HG03520 (cell line): Measurements from ENCODE around the gene PSMC3.

Experiments
- ATAC-seq: cut with Tn5 transposase; IDR thresholded peaks from one replicate; pipeline ENCODE4 v1.9.1; 2021; ENCODE audit warnings: mild to moderate bottlenecking, moderate library complexity; ENCODE audit not compliant: unreplicated experiment

PSMC3 gene

GRCh38 chr11:47443028-47443700 is 16.9 kb upstream of the PSMC3 start:
- ATAC-seq = no peak

GRCh38 chr11:47442514-47442913 is 16.3 kb upstream of the PSMC3 start:
- ATAC-seq = no peak

GRCh38 chr11:47441421-47441820 is 15.2 kb upstream of the PSMC3 start:
- ATAC-seq = no peak

- ATAC-seq = no peak
These were observed 13.8 kb upstream of the PSMC3 start for GRCh38 chr11:47440054-47440476.

- ATAC-seq = no peak
These were observed 12.5 kb upstream of the PSMC3 start for GRCh38 chr11:47438721-47439120.

GRCh38 chr11:47437746-47438418 is 11.6 kb upstream of the PSMC3 start:
- ATAC-seq = no peak

- no peak for ATAC-seq
These were observed 11.0 kb upstream of the PSMC3 start for GRCh38 chr11:47437218-47437745.

GRCh38 chr11:47436726-47437125 is 10.5 kb upstream of the PSMC3 start:
- ATAC-seq = no peak

- ATAC-seq = no peak
These were observed 9.4 kb upstream of the PSMC3 start for GRCh38 chr11:47435687-47436086.

GRCh38 chr11:47434011-47434786 is 8.0 kb upstream of the PSMC3 start:
- no peak for ATAC-seq

GRCh38 chr11:47433157-47433556 is 6.9 kb upstream of the PSMC3 start:
- ATAC-seq = no peak

- no peak for ATAC-seq
These were observed 5.3 kb upstream of the PSMC3 start for GRCh38 chr11:47431356-47432083.

- ATAC-seq = no peak
These were observed 4.3 kb upstream of the PSMC3 start for GRCh38 chr11:47430524-47430923.

GRCh38 chr11:47425611-47426010 is 628 bp downstream of the PSMC3 start:
- ATAC-seq = no peak

- ATAC-seq = no peak
These were observed 7.6 kb downstream of the PSMC3 start for GRCh38 chr11:47418454-47419259.

GRCh38 chr11:47417712-47418111 is 8.5 kb downstream of the PSMC3 start:
- no peak for ATAC-seq

- no peak for ATAC-seq
These were observed 10.2 kb downstream of the PSMC3 start for GRCh38 chr11:47415949-47416472.

GRCh38 chr11:47415091-47415854 is 11.0 kb downstream of the PSMC3 start:
- ATAC-seq = no peak

GRCh38 chr11:47414685-47415070 is 11.6 kb downstream of the PSMC3 start:
- ATAC-seq = no peak
